WTC11 (cell line): Measurements from ENCODE around the gene TYSND1.

Experiments used
- FOXJ3 ChIP-seq: sonication (generic); formaldehyde crosslinking; IDR thresholded peaks from 2 replicates; pipeline ENCODE4 v1.9.0; 2021; ENCODE audit warnings: missing genetic modification reagents, mild to moderate bottlenecking, borderline replicate concordance
- FOXK1 ChIP-seq: sonication (generic); formaldehyde crosslinking; IDR thresholded peaks from 2 replicates; pipeline ENCODE4 v1.8.0; 2022; ENCODE audit warnings: mild to moderate bottlenecking, moderate library complexity, missing genetic modification reagents
- SMAD4 ChIP-seq: sonication (generic); formaldehyde crosslinking; IDR thresholded peaks from 2 replicates; pipeline ENCODE4 v1.8.0; 2022; ENCODE audit warnings: mild to moderate bottlenecking, missing genetic modification reagents
- SP1 ChIP-seq: sonication (generic); formaldehyde crosslinking; conservative IDR thresholded peaks from 2 replicates; pipeline ENCODE4 v1.8.1; 2022; ENCODE audit warnings: missing genetic modification reagents
- TF ChIP-seq, protein P1 (sequence below): fragments of 200-600 bp; IDR thresholded peaks from 2 replicates; pipeline ENCODE4 v1.8.0; 2022; ENCODE audit warnings: antibody characterized with exemption
- TF ChIP-seq, protein P2 (sequence below): sonication (generic); formaldehyde crosslinking; conservative IDR thresholded peaks from 2 replicates; pipeline ENCODE4 v1.8.1; 2022; ENCODE audit warnings: mild to moderate bottlenecking, missing genetic modification reagents
- TF ChIP-seq, protein P3 (sequence below): sonication (generic); formaldehyde crosslinking; IDR thresholded peaks from 2 replicates; pipeline ENCODE4 v1.8.1; 2023; ENCODE audit warnings: mild to moderate bottlenecking, missing genetic modification reagents

DNA sequence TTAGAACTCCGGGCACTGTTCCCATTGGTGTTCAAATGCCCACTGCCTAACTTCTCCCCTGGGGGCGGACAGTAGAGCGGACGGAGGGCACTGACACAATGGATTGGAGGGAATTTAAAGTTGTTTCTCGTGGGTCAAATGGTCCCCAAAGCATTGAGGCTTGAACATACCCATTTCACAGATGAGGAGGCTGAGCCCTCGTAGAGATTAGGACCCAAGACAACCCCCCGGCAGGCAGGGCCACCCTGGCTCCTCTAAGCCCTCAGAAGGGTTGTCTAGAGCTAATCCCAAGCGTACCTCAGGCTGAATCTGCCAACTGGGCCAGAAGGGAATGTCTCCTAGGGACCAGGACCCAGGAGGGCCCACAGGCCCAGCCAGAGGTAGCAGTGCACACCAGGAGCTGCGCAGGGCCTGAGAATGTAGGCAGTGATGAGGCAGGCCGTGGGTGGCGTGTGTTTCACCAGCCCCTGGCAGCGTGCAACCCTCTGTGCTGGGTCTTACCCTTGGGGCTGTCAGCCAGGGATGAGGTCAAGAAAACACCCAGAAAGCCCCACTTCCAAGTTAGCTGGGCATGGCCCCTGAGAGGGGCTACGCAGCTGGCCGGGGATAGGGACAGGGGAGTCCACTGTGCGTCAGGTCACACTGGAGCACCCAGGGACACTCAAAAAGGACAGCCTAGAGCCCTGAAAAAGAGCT lies 19.7 kb downstream of the TYSND1 start:
- TF ChIP-seq, protein P1, sequence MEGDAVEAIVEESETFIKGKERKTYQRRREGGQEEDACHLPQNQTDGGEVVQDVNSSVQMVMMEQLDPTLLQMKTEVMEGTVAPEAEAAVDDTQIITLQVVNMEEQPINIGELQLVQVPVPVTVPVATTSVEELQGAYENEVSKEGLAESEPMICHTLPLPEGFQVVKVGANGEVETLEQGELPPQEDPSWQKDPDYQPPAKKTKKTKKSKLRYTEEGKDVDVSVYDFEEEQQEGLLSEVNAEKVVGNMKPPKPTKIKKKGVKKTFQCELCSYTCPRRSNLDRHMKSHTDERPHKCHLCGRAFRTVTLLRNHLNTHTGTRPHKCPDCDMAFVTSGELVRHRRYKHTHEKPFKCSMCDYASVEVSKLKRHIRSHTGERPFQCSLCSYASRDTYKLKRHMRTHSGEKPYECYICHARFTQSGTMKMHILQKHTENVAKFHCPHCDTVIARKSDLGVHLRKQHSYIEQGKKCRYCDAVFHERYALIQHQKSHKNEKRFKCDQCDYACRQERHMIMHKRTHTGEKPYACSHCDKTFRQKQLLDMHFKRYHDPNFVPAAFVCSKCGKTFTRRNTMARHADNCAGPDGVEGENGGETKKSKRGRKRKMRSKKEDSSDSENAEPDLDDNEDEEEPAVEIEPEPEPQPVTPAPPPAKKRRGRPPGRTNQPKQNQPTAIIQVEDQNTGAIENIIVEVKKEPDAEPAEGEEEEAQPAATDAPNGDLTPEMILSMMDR, result no peak
- TF ChIP-seq FOXK1 (CRISPR knock-in tag), result no peak
- TF ChIP-seq SP1 (CRISPR knock-in tag), result no peak
- no peak for TF ChIP-seq SMAD4 (CRISPR knock-in tag)
- TF ChIP-seq, protein P2, sequence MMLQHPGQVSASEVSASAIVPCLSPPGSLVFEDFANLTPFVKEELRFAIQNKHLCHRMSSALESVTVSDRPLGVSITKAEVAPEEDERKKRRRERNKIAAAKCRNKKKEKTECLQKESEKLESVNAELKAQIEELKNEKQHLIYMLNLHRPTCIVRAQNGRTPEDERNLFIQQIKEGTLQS (CRISPR knock-in tag), result no peak
- TF ChIP-seq, protein P3, sequence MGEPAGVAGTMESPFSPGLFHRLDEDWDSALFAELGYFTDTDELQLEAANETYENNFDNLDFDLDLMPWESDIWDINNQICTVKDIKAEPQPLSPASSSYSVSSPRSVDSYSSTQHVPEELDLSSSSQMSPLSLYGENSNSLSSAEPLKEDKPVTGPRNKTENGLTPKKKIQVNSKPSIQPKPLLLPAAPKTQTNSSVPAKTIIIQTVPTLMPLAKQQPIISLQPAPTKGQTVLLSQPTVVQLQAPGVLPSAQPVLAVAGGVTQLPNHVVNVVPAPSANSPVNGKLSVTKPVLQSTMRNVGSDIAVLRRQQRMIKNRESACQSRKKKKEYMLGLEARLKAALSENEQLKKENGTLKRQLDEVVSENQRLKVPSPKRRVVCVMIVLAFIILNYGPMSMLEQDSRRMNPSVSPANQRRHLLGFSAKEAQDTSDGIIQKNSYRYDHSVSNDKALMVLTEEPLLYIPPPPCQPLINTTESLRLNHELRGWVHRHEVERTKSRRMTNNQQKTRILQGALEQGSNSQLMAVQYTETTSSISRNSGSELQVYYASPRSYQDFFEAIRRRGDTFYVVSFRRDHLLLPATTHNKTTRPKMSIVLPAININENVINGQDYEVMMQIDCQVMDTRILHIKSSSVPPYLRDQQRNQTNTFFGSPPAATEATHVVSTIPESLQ (CRISPR knock-in tag), result no peak
- TF ChIP-seq FOXJ3 (CRISPR knock-in tag), result no peak
